Activated B cell treated with CpG ODN at 0.5 μM for 24 hours (primary cell): ENCODE measurements around the gene GALNT16. TPM values are rescaled to one million over a fixed set of nuclear protein-coding genes. Genes with fewer than 3 reads are reported as not detected.

Experiments used
- ATAC-seq: fragments of 200-7000 bp; cut with Tn5 transposase; one replicate; pipeline ENCODE4 v1.10.0; 2021; ENCODE audit warnings: low read depth, mild to moderate bottlenecking, moderate library complexity
- CTCF ChIA-PET: fragments of 350-600 bp; sonication (Branson Sonifier 250); formaldehyde crosslinking; loops from one replicate; lab custom pipeline; 2021; ENCODE audit warnings: antibody characterized with exemption; lab: Charles Lee
- POLR2A ChIA-PET: fragments of 350-600 bp; sonication (Branson Sonifier 250); formaldehyde crosslinking; loops from one replicate; lab custom pipeline; 2021; ENCODE audit warnings: antibody characterized with exemption; lab: Charles Lee
- DNase-seq: peaks from one replicate; pipeline ENCODE4 v3.0.0; 2022
- H3K27ac Mint-ChIP-seq: one replicate; pipeline ENCODE4 v1.8.0; 2020; ENCODE audit warnings: mixed read lengths
- H3K27me3 Mint-ChIP-seq: one replicate; pipeline ENCODE4 v1.8.0; 2021; ENCODE audit warnings: mixed read lengths
- H3K36me3 Mint-ChIP-seq: one replicate; pipeline ENCODE4 v1.8.0; 2021; ENCODE audit warnings: low read depth, mixed read lengths
- H3K4me1 Mint-ChIP-seq: one replicate; pipeline ENCODE4 v1.8.0; 2021; ENCODE audit warnings: mixed read lengths
- H3K4me3 Mint-ChIP-seq: one replicate; pipeline ENCODE4 v1.8.0; 2020; ENCODE audit warnings: mild to moderate bottlenecking, mixed read lengths
- H3K9me3 Mint-ChIP-seq: one replicate; pipeline ENCODE4 v1.8.0; 2020; ENCODE audit warnings: mixed read lengths
- CTCF ChIP-seq: fragments of 200-600 bp; IDR thresholded peaks from one replicate; pipeline ENCODE4 v1.8.0; 2022; ENCODE audit warnings: antibody characterized with exemption, mild to moderate bottlenecking
- intact Hi-C: fragments of 100-400 bp; cut with micrococcal nuclease; formaldehyde crosslinking; loops from one replicate; pipeline ENCODE4 v1.15.1; 2024
- total RNA-seq: library from RNA; stranded (reverse); gene quantifications from 2 replicates; pipeline ENCODE4 v1.2.3, GENCODE V29; 2022

The GALNT16 gene
- total RNA-seq, 1 donor from 2014 or later = 1.2 TPM

GRCh38 chr14:69392481-69392880 lies 132.5 kb downstream of the GALNT16 start:
- intact Hi-C loops = no loop called here
- Mint-ChIP-seq H3K36me3 (peaks cover 87% of the 10 kb centered on the region), H3K27me3 (no peaks in the 10 kb centered on the region), H3K27ac (peak overlapping the region; percentile 24), H3K9me3 (no peaks in the 10 kb centered on the region), H3K4me1 (peaks cover 71% of the 10 kb centered on the region), H3K4me3 (peak overlapping the region; percentile 21)
- no peak for ATAC-seq
- POLR2A ChIA-PET = no interaction called here
- CTCF ChIA-PET = no interaction called here
- no peak for DNase-seq
- TF ChIP-seq CTCF = no peak

GRCh38 chr14:69395929-69396328 lies 136.0 kb downstream of the GALNT16 start:
- Mint-ChIP-seq H3K36me3 (peaks cover 74% of the 10 kb centered on the region), H3K27ac (peak overlapping the region; percentile 35), H3K4me1 (peaks cover 78% of the 10 kb centered on the region), H3K9me3 (no peaks in the 10 kb centered on the region), H3K4me3 (no peak overlapping the region), H3K27me3 (no peaks in the 10 kb centered on the region)
- CTCF ChIA-PET = interaction anchor here (1.6 kb wide), 1 partner anchor 41 kb away, joined by 3 read pairs; no protein-coding TSS in a partner anchor
- intact Hi-C loops = loop anchor here (5.0 kb wide), 2 partner anchors 46 to 1271 kb away; no protein-coding TSS in a partner anchor
- no peak for DNase-seq
- POLR2A ChIA-PET = no interaction called here
- no peak for TF ChIP-seq CTCF
- ATAC-seq = no peak

GRCh38 chr14:69398053-69398817 lies 138.3 kb downstream of the GALNT16 start, which contains the start of the genes ERH and SLC39A9:
ERH (minus strand) TSS chr14:69398299; CDS start chr14:69398233, 66 bp downstream.
SLC39A9 (plus strand) TSS chr14:69398692; CDS start chr14:69399370, 678 bp downstream.
- DNase-seq = peak; percentile 83
- Mint-ChIP-seq H3K36me3 (peaks cover 56% of the 10 kb centered on the region), H3K4me1 (peaks cover 64% of the 10 kb centered on the region), H3K9me3 (no peaks in the 10 kb centered on the region), H3K27ac (peak within 1 kb of the TSS; percentile 96), H3K27me3 (no peaks in the 10 kb centered on the region), H3K4me3 (peak within 1 kb of the TSS; percentile 89)
- CTCF ChIA-PET = interaction anchor here (1.4 to 2.1 kb wide), 2 partner anchors 43 to 61 kb away, joined by 3 to 19 read pairs; no protein-coding TSS in a partner anchor
- POLR2A ChIA-PET = interaction anchor here (0.5 to 2.8 kb wide), 27 partner anchors 10 to 1703 kb away, joined by 3 to 30 read pairs (median 5); partner anchors contain the start of genes DCAF5, EXD2, RDH11 and SRSF5
- intact Hi-C loops = loop anchor here (1.0 to 5.0 kb wide), 11 partner anchors 31 to 1577 kb away; partner anchors contain the start of genes COX16, DCAF5, EXD2 and SRSF5
- TF ChIP-seq CTCF = no peak
- ATAC-seq = peak; percentile 85

GRCh38 chr14:69398818-69399210 lies 138.9 kb downstream of the GALNT16 start:
- Mint-ChIP-seq H3K36me3 (peaks cover 50% of the 10 kb centered on the region), H3K27me3 (no peaks in the 10 kb centered on the region), H3K4me3 (peak overlapping the region; percentile 89), H3K27ac (peak overlapping the region; percentile 96), H3K4me1 (peaks cover 59% of the 10 kb centered on the region), H3K9me3 (no peaks in the 10 kb centered on the region)
- TF ChIP-seq CTCF = no peak
- intact Hi-C loops = loop anchor here (1.0 to 5.0 kb wide), 11 partner anchors 30 to 1578 kb away; partner anchors contain the start of genes COX16, DCAF5, EXD2 and SRSF5
- peak; percentile 63 for DNase-seq
- peak; percentile 23 for ATAC-seq
- ChIA-PET POLR2A (interaction anchor here (1.0 to 2.8 kb wide), 16 partner anchors 11 to 368 kb away, joined by 3 to 30 read pairs (median 6); partner anchors contain the start of genes DCAF5, EXD2, SRSF5 and SUSD6), CTCF (interaction anchor here (2.1 kb wide), 1 partner anchor 61 kb away, joined by 19 read pairs; no protein-coding TSS in a partner anchor)
